ENCODE data around the gene ADORA2A.

ADORA2A gene

GRCh38 chr22:24423519-24424000 is 3.8 kb upstream of the ADORA2A start:
- TF ChIP-seq FOXA1 (IDR thresholded peaks at IDR 0.05) (no peak), NFRKB (IDR thresholded peaks at IDR 0.05) (no peak), L3MBTL2 (conservative IDR thresholded peaks at IDR 0.05) (no peak), FOXM1 (IDR thresholded peaks at IDR 0.05; ENCODE audit: borderline replicate concordance) (no peak), ZNF384 (IDR thresholded peaks at IDR 0.05) (no peak), SP1 (IDR thresholded peaks at IDR 0.05) (no peak), TARDBP (IDR thresholded peaks at IDR 0.05) (no peak), ELF4 (IDR thresholded peaks at IDR 0.05) (no peak), BHLHE40 (IDR thresholded peaks at IDR 0.05; ENCODE audit: borderline replicate concordance) (no peak), FOXK2 (IDR thresholded peaks at IDR 0.05) (no peak), LEF1 (IDR thresholded peaks at IDR 0.05; ENCODE audit: borderline replicate concordance) (no peak), CTBP1 (IDR thresholded peaks at IDR 0.05; ENCODE audit: borderline replicate concordance) (no peak), ARNT (IDR thresholded peaks at IDR 0.05) (no peak), HDGF (IDR thresholded peaks at IDR 0.05; ENCODE audit: borderline replicate concordance) (no peak), SUZ12 (IDR thresholded peaks at IDR 0.05) (no peak)
- TF ChIP-seq, protein P1, sequence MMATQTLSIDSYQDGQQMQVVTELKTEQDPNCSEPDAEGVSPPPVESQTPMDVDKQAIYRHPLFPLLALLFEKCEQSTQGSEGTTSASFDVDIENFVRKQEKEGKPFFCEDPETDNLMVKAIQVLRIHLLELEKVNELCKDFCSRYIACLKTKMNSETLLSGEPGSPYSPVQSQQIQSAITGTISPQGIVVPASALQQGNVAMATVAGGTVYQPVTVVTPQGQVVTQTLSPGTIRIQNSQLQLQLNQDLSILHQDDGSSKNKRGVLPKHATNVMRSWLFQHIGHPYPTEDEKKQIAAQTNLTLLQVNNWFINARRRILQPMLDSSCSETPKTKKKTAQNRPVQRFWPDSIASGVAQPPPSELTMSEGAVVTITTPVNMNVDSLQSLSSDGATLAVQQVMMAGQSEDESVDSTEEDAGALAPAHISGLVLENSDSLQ (IDR thresholded peaks at IDR 0.05) = no peak
- ChIA-PET POLR2A (no interaction called here), CTCF (interaction anchor here (0.6 to 1.2 kb wide), 4 partner anchors 21 to 83 kb away, joined by 3 to 6 read pairs (median 4); no protein-coding TSS in a partner anchor)
- peak; percentile 94 for DNase-seq (ENCODE audit: extremely low spot score)

GRCh38 chr22:24424001-24424900 is 3.1 kb upstream of the ADORA2A start:
- TF ChIP-seq FOXM1 (IDR thresholded peaks at IDR 0.05; ENCODE audit: borderline replicate concordance) (no peak), SUZ12 (IDR thresholded peaks at IDR 0.05) (no peak), HDGF (IDR thresholded peaks at IDR 0.05; ENCODE audit: borderline replicate concordance) (no peak), SP1 (IDR thresholded peaks at IDR 0.05) (no peak), ARNT (IDR thresholded peaks at IDR 0.05) (no peak), CTBP1 (IDR thresholded peaks at IDR 0.05; ENCODE audit: borderline replicate concordance) (no peak), FOXK2 (IDR thresholded peaks at IDR 0.05) (no peak), TARDBP (IDR thresholded peaks at IDR 0.05) (no peak), NFRKB (IDR thresholded peaks at IDR 0.05) (no peak), ZNF384 (IDR thresholded peaks at IDR 0.05) (no peak), FOXA1 (IDR thresholded peaks at IDR 0.05) (no peak), ELF4 (IDR thresholded peaks at IDR 0.05) (no peak), LEF1 (IDR thresholded peaks at IDR 0.05; ENCODE audit: borderline replicate concordance) (no peak), BHLHE40 (IDR thresholded peaks at IDR 0.05; ENCODE audit: borderline replicate concordance) (no peak), L3MBTL2 (conservative IDR thresholded peaks at IDR 0.05) (no peak)
- TF ChIP-seq, protein P1 (IDR thresholded peaks at IDR 0.05) = no peak
- POLR2A ChIA-PET = no interaction called here
- DNase-seq (ENCODE audit: extremely low spot score) = peak; percentile 61
- CTCF ChIA-PET = interaction anchor here (1.0 to 1.2 kb wide), 3 partner anchors 21 to 83 kb away, joined by 4 to 6 read pairs (median 5); no protein-coding TSS in a partner anchor

GRCh38 chr22:24424901-24425775 is 2.3 kb upstream of the ADORA2A start:
- ChIA-PET POLR2A (no interaction called here), CTCF (interaction anchor here (1.2 kb wide), 1 partner anchor 82 kb away, joined by 4 read pairs; no protein-coding TSS in a partner anchor)
- DNase-seq (ENCODE audit: extremely low spot score) = no peak
- TF ChIP-seq ARNT (IDR thresholded peaks at IDR 0.05) = no peak
- TF ChIP-seq HDGF (IDR thresholded peaks at IDR 0.05; ENCODE audit: borderline replicate concordance) = no peak
- no peak for TF ChIP-seq SUZ12 (IDR thresholded peaks at IDR 0.05)
- no peak for TF ChIP-seq ELF4 (IDR thresholded peaks at IDR 0.05)
- TF ChIP-seq FOXM1 (IDR thresholded peaks at IDR 0.05; ENCODE audit: borderline replicate concordance) = no peak
- TF ChIP-seq ZNF384 (IDR thresholded peaks at IDR 0.05) = no peak
- TF ChIP-seq TARDBP (IDR thresholded peaks at IDR 0.05) = no peak
- no peak for TF ChIP-seq NFRKB (IDR thresholded peaks at IDR 0.05)
- no peak for TF ChIP-seq BHLHE40 (IDR thresholded peaks at IDR 0.05; ENCODE audit: borderline replicate concordance)
- no peak for TF ChIP-seq SP1 (IDR thresholded peaks at IDR 0.05)
- TF ChIP-seq LEF1 (IDR thresholded peaks at IDR 0.05; ENCODE audit: borderline replicate concordance) = no peak
- TF ChIP-seq, protein P1 (IDR thresholded peaks at IDR 0.05) = no peak
- TF ChIP-seq CTBP1 (IDR thresholded peaks at IDR 0.05; ENCODE audit: borderline replicate concordance) = no peak
- TF ChIP-seq L3MBTL2 (conservative IDR thresholded peaks at IDR 0.05) = no peak
- no peak for TF ChIP-seq FOXK2 (IDR thresholded peaks at IDR 0.05)
- no peak for TF ChIP-seq FOXA1 (IDR thresholded peaks at IDR 0.05)

- no peak for DNase-seq (ENCODE audit: extremely low spot score)
- CTCF ChIA-PET = no interaction called here
- POLR2A ChIA-PET = no interaction called here
- no peak for TF ChIP-seq FOXM1 (IDR thresholded peaks at IDR 0.05; ENCODE audit: borderline replicate concordance)
Measured at GRCh38 chr22:24426436-24426835, 963 bp upstream of the ADORA2A start.

GRCh38 chr22:24426851-24427499 is 424 bp upstream of the ADORA2A start:
- POLR2A ChIA-PET = no interaction called here
- CTCF ChIA-PET = no interaction called here
- TF ChIP-seq ARNT (IDR thresholded peaks at IDR 0.05) = no peak
- no peak for TF ChIP-seq L3MBTL2 (conservative IDR thresholded peaks at IDR 0.05)
- TF ChIP-seq CTBP1 (IDR thresholded peaks at IDR 0.05; ENCODE audit: borderline replicate concordance) = no peak
- TF ChIP-seq, protein P1 (IDR thresholded peaks at IDR 0.05) = no peak
- no peak for TF ChIP-seq HDGF (IDR thresholded peaks at IDR 0.05; ENCODE audit: borderline replicate concordance)
- no peak for TF ChIP-seq FOXA1 (IDR thresholded peaks at IDR 0.05)
- no peak for TF ChIP-seq ELF4 (IDR thresholded peaks at IDR 0.05)
- no peak for TF ChIP-seq ZNF384 (IDR thresholded peaks at IDR 0.05)
- TF ChIP-seq NFRKB (IDR thresholded peaks at IDR 0.05) = no peak
- no peak for TF ChIP-seq SP1 (IDR thresholded peaks at IDR 0.05)
- TF ChIP-seq BHLHE40 (IDR thresholded peaks at IDR 0.05; ENCODE audit: borderline replicate concordance) = no peak
- TF ChIP-seq FOXM1 (IDR thresholded peaks at IDR 0.05; ENCODE audit: borderline replicate concordance) = no peak
- TF ChIP-seq TARDBP (IDR thresholded peaks at IDR 0.05) = no peak
- no peak for DNase-seq (ENCODE audit: extremely low spot score)
